HEK293 (cell line): ENCODE results near the gene CDKAL1.

Experiments used
- CTCF ChIA-PET: fragments of 350-600 bp; formaldehyde crosslinking; extraction: SDS; loops from one replicate; lab custom pipeline; 2021; ENCODE audit warnings: antibody characterized with exemption; lab: Yijun Ruan, JAX
- POLR2A ChIA-PET: fragments of 300-600 bp; formaldehyde crosslinking; extraction: SDS; loops from one replicate; lab custom pipeline; 2020; ENCODE audit warnings: antibody characterized with exemption, inconsistent platforms; lab: Yijun Ruan, JAX
- H3K27ac ChIP-seq: fragments of 200-500 bp; sonication (Bioruptor generic); 2 replicates; pipeline ENCODE4 v1.5.1; 2014; ENCODE audit warnings: low read depth, low read length, control low read depth, inconsistent platforms; ENCODE audit errors: extremely low read depth
- H3K36me3 ChIP-seq, 2 experiments: fragments of 200-500 bp in 1 of 2; sonication (Bioruptor generic) in 1 of 2; 1 replicate in 1 of 2; 2 replicates in 1 of 2; pipeline ENCODE4 v1.5.1; 2014 to 2017; ENCODE audit warnings: inconsistent platforms in 2 of 2, low read length in 2 of 2; ENCODE audit not compliant: control insufficient read depth in 2 of 2, insufficient read depth in 1 of 2
- H3K4me1 ChIP-seq: fragments of 200-500 bp; sonication (Bioruptor generic); 2 replicates; pipeline ENCODE4 v1.5.1; 2014; ENCODE audit warnings: mild to moderate bottlenecking, low read length, inconsistent platforms; ENCODE audit not compliant: control insufficient read depth, insufficient read depth
- H3K4me3 ChIP-seq: 2 replicates; pipeline ENCODE4 v1.5.1; 2011; ENCODE audit warnings: low read depth, mild to moderate bottlenecking, control low read depth, low read length, moderate library complexity
- H3K9me3 ChIP-seq: fragments of 200-500 bp; sonication (Bioruptor generic); 2 replicates; pipeline ENCODE4 v1.5.1; 2014; ENCODE audit warnings: low read depth, low read length, inconsistent platforms; ENCODE audit not compliant: control insufficient read depth, insufficient read depth
- HOXD13 ChIP-seq: sonication (generic); formaldehyde crosslinking; IDR thresholded peaks from 2 replicates; pipeline ENCODE4 v1.8.0; 2022; ENCODE audit warnings: missing genetic modification reagents, borderline replicate concordance
- KLF8 ChIP-seq: fragments of 450-650 bp; formaldehyde crosslinking; IDR thresholded peaks from 2 replicates; pipeline ENCODE4 v1.5.1; 2016; ENCODE audit warnings: missing biosample characterization, missing genetic modification characterization
- MEIS1 ChIP-seq: sonication (generic); formaldehyde crosslinking; IDR thresholded peaks from 2 replicates; pipeline ENCODE4 v1.8.1; 2022; ENCODE audit warnings: missing genetic modification reagents, mild to moderate bottlenecking, borderline replicate concordance
- MYNN ChIP-seq: fragments of 450-650 bp; formaldehyde crosslinking; IDR thresholded peaks from 2 replicates; pipeline ENCODE4 v1.5.1; 2016; ENCODE audit warnings: missing biosample characterization, missing genetic modification characterization, borderline replicate concordance
- SCRT1 ChIP-seq: fragments of 450-650 bp; formaldehyde crosslinking; IDR thresholded peaks from 2 replicates; pipeline ENCODE4 v1.5.1; 2016; ENCODE audit warnings: missing biosample characterization, missing genetic modification characterization, borderline replicate concordance
- SP7 ChIP-seq: fragments of 450-650 bp; formaldehyde crosslinking; IDR thresholded peaks from 2 replicates; pipeline ENCODE4 v1.5.1; 2016; ENCODE audit warnings: missing biosample characterization, missing genetic modification characterization
- ZBTB48 ChIP-seq: fragments of 450-650 bp; formaldehyde crosslinking; IDR thresholded peaks from 2 replicates; pipeline ENCODE4 v1.5.1; 2016; ENCODE audit warnings: missing biosample characterization, missing genetic modification characterization
- ZBTB7A ChIP-seq: fragments of 450-650 bp; formaldehyde crosslinking; IDR thresholded peaks from 2 replicates; pipeline ENCODE4 v1.5.1; 2016; ENCODE audit warnings: low read depth, missing biosample characterization, missing genetic modification characterization
- ZFP37 ChIP-seq: fragments of 450-650 bp; formaldehyde crosslinking; IDR thresholded peaks from 2 replicates; pipeline ENCODE4 v1.5.1; 2016; ENCODE audit warnings: missing biosample characterization, missing genetic modification characterization
- ZNF114 ChIP-seq: fragments of 450-650 bp; formaldehyde crosslinking; IDR thresholded peaks from 2 replicates; pipeline ENCODE4 v1.5.0; 2017; ENCODE audit warnings: missing biosample characterization, missing genetic modification characterization
- ZNF416 ChIP-seq: fragments of 450-650 bp; formaldehyde crosslinking; IDR thresholded peaks from 2 replicates; pipeline ENCODE4 v1.5.1; 2016; ENCODE audit warnings: missing biosample characterization, missing genetic modification characterization
- ZNF473 ChIP-seq: fragments of 450-650 bp; formaldehyde crosslinking; IDR thresholded peaks from 2 replicates; pipeline ENCODE4 v1.5.1; 2017; ENCODE audit warnings: missing biosample characterization, missing genetic modification characterization
- ZNF510 ChIP-seq: fragments of 450-650 bp; formaldehyde crosslinking; IDR thresholded peaks from 2 replicates; pipeline ENCODE4 v1.5.1; 2018; ENCODE audit warnings: mild to moderate bottlenecking, missing genetic modification characterization, missing biosample characterization; ENCODE audit not compliant: insufficient replicate concordance
- ZNF558 ChIP-seq: fragments of 450-650 bp; formaldehyde crosslinking; IDR thresholded peaks from 2 replicates; pipeline ENCODE4 v1.5.1; 2016; ENCODE audit warnings: missing biosample characterization, missing genetic modification characterization
- ZNF571 ChIP-seq: fragments of 450-650 bp; formaldehyde crosslinking; IDR thresholded peaks from 2 replicates; pipeline ENCODE4 v1.5.0; 2017; ENCODE audit warnings: missing biosample characterization, missing genetic modification characterization
- ZNF837 ChIP-seq: fragments of 450-650 bp; formaldehyde crosslinking; IDR thresholded peaks from 2 replicates; pipeline ENCODE4 v1.5.1; 2016; ENCODE audit warnings: missing biosample characterization, missing genetic modification characterization
- ZSCAN23 ChIP-seq: fragments of 450-650 bp; formaldehyde crosslinking; IDR thresholded peaks from 2 replicates; pipeline ENCODE4 v1.5.1; 2016; ENCODE audit warnings: missing biosample characterization, missing genetic modification characterization
- TF ChIP-seq, protein P1 (sequence below): fragments of 450-650 bp; formaldehyde crosslinking; IDR thresholded peaks from 2 replicates; pipeline ENCODE4 v1.5.1; 2016; ENCODE audit warnings: missing biosample characterization, missing genetic modification characterization
- TF ChIP-seq, protein P2 (sequence below): fragments of 450-650 bp; formaldehyde crosslinking; IDR thresholded peaks from 2 replicates; pipeline ENCODE4 v1.5.1; 2016; ENCODE audit warnings: missing biosample characterization, missing genetic modification characterization
- TF ChIP-seq, protein P3 (sequence below): fragments of 450-650 bp; formaldehyde crosslinking; IDR thresholded peaks from 2 replicates; pipeline ENCODE4 v1.5.1; 2016; ENCODE audit warnings: missing biosample characterization, missing genetic modification characterization
- TF ChIP-seq, protein P4 (sequence below): fragments of 450-650 bp; formaldehyde crosslinking; optimal IDR thresholded peaks from 2 replicates; pipeline ENCODE3; 2016; ENCODE audit warnings: missing biosample characterization, mild to moderate bottlenecking, missing genetic modification characterization
- TF ChIP-seq, protein P5 (sequence below): fragments of 450-650 bp; formaldehyde crosslinking; IDR thresholded peaks from 2 replicates; pipeline ENCODE4 v1.5.1; 2016; ENCODE audit warnings: missing biosample characterization, missing genetic modification characterization
- TF ChIP-seq, protein P6 (sequence below): fragments of 450-650 bp; formaldehyde crosslinking; IDR thresholded peaks from 2 replicates; pipeline ENCODE4 v1.5.1; 2017; ENCODE audit warnings: missing biosample characterization, mild to moderate bottlenecking, missing genetic modification characterization, moderate library complexity

CDKAL1 gene

DNA sequence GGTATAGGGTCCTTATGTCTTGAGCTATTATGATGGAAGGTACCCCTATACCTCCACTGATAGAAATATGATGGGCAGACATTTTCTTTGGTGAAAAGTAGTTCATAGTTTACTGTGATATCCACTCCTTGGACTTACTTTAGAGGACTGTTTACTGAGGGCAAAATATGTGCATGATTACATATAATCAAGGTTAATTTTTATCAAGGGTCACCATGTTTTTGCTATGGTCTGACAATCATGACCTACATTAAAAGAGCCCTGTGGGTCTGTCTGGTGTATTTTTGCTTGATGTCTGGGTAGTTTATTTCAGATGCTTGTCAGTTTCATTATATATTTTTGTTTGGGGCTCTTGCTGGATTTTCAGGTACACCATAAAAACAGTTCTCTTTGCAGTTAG lies 40.1 kb downstream of the CDKAL1 start (continued):
- TF ChIP-seq, protein P1, sequence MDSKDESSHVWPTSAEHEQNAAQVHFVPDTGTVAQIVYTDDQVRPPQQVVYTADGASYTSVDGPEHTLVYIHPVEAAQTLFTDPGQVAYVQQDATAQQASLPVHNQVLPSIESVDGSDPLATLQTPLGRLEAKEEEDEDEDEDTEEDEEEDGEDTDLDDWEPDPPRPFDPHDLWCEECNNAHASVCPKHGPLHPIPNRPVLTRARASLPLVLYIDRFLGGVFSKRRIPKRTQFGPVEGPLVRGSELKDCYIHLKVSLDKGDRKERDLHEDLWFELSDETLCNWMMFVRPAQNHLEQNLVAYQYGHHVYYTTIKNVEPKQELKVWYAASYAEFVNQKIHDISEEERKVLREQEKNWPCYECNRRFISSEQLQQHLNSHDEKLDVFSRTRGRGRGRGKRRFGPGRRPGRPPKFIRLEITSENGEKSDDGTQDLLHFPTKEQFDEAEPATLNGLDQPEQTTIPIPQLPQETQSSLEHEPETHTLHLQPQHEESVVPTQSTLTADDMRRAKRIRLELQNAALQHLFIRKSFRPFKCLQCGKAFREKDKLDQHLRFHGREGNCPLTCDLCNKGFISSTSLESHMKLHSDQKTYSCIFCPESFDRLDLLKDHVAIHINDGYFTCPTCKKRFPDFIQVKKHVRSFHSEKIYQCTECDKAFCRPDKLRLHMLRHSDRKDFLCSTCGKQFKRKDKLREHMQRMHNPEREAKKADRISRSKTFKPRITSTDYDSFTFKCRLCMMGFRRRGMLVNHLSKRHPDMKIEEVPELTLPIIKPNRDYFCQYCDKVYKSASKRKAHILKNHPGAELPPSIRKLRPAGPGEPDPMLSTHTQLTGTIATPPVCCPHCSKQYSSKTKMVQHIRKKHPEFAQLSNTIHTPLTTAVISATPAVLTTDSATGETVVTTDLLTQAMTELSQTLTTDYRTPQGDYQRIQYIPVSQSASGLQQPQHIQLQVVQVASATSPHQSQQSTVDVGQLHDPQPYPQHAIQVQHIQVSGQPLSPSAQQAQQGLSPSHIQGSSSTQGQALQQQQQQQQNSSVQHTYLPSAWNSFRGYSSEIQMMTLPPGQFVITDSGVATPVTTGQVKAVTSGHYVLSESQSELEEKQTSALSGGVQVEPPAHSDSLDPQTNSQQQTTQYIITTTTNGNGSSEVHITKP: no peak
- no peak for TF ChIP-seq SP7 (tag by site-specific recombination)
- no peak for TF ChIP-seq KLF8 (tag by site-specific recombination)
- TF ChIP-seq, protein P2, sequence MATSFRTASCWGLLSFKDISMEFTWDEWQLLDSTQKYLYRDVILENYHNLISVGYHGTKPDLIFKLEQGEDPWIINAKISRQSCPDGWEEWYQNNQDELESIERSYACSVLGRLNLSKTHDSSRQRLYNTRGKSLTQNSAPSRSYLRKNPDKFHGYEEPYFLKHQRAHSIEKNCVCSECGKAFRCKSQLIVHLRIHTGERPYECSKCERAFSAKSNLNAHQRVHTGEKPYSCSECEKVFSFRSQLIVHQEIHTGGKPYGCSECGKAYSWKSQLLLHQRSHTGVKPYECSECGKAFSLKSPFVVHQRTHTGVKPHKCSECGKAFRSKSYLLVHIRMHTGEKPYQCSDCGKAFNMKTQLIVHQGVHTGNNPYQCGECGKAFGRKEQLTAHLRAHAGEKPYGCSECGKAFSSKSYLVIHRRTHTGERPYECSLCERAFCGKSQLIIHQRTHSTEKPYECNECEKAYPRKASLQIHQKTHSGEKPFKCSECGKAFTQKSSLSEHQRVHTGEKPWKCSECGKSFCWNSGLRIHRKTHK: no peak
- TF ChIP-seq, protein P3, sequence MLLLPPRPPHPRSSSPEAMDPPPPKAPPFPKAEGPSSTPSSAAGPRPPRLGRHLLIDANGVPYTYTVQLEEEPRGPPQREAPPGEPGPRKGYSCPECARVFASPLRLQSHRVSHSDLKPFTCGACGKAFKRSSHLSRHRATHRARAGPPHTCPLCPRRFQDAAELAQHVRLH (tag by site-specific recombination): no peak
- no peak for TF ChIP-seq ZNF473 (tag by site-specific recombination)
- TF ChIP-seq SCRT1 (tag by site-specific recombination): no peak
- TF ChIP-seq ZNF571: no peak

DNA sequence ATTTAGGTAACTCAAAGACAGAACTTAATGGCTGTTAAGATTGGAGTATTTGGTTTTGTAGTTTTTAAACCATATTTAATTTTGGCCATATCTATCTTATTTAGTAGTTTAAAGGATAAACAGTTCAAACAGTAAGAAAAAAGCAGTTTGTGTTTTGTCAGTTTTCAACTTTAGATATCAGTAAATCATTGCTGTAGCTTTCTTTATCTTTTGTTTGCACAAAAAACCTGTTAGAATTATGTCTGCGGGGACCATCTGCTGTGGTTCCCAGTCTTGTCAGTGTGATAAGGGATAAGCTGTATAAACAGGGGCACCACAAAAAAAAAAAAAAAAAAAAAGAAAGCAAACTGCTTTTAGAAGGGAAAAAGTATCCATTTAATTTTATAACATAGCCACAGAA lies 40.9 kb downstream of the CDKAL1 start:
- peaks cover 17% of the 10 kb centered on the region for H3K4me1 ChIP-seq
- ChIA-PET CTCF (interaction anchor here (1.4 to 2.9 kb wide), 2 partner anchors 10 to 1014 kb away, joined by 4 to 12 read pairs; no protein-coding TSS in a partner anchor), POLR2A (no interaction called here)
- H3K4me3 ChIP-seq: no peak overlapping the region
- H3K9me3 ChIP-seq: no peaks in the 10 kb centered on the region
- TF ChIP-seq ZNF510 (tag by site-specific recombination) (no peak), MYNN (tag by site-specific recombination) (no peak), ZSCAN23 (tag by site-specific recombination) (no peak), ZNF416 (tag by site-specific recombination) (no peak), ZNF837 (tag by site-specific recombination) (no peak), ZNF558 (no peak), HOXD13 (no peak), ZBTB7A (tag by site-specific recombination) (no peak), ZNF114 (tag by site-specific recombination) (no peak), ZFP37 (tag by site-specific recombination) (no peak), ZBTB48 (tag by site-specific recombination) (no peak), MEIS1 (CRISPR knock-in tag) (no peak)
- TF ChIP-seq, protein P1: no peak
- TF ChIP-seq, protein P4, sequence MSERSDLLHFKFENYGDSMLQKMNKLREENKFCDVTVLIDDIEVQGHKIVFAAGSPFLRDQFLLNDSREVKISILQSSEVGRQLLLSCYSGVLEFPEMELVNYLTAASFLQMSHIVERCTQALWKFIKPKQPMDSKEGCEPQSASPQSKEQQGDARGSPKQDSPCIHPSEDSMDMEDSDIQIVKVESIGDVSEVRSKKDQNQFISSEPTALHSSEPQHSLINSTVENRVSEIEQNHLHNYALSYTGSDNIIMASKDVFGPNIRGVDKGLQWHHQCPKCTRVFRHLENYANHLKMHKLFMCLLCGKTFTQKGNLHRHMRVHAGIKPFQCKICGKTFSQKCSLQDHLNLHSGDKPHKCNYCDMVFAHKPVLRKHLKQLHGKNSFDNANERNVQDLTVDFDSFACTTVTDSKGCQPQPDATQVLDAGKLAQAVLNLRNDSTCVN (tag by site-specific recombination): no peak
- TF ChIP-seq, protein P5, sequence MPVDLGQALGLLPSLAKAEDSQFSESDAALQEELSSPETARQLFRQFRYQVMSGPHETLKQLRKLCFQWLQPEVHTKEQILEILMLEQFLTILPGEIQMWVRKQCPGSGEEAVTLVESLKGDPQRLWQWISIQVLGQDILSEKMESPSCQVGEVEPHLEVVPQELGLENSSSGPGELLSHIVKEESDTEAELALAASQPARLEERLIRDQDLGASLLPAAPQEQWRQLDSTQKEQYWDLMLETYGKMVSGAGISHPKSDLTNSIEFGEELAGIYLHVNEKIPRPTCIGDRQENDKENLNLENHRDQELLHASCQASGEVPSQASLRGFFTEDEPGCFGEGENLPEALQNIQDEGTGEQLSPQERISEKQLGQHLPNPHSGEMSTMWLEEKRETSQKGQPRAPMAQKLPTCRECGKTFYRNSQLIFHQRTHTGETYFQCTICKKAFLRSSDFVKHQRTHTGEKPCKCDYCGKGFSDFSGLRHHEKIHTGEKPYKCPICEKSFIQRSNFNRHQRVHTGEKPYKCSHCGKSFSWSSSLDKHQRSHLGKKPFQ: no peak
- TF ChIP-seq, protein P6, sequence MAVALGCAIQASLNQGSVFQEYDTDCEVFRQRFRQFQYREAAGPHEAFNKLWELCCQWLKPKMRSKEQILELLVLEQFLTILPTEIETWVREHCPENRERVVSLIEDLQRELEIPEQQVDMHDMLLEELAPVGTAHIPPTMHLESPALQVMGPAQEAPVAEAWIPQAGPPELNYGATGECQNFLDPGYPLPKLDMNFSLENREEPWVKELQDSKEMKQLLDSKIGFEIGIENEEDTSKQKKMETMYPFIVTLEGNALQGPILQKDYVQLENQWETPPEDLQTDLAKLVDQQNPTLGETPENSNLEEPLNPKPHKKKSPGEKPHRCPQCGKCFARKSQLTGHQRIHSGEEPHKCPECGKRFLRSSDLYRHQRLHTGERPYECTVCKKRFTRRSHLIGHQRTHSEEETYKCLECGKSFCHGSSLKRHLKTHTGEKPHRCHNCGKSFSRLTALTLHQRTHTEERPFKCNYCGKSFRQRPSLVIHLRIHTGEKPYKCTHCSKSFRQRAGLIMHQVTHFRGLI (tag by site-specific recombination): no peak
- H3K36me3 ChIP-seq: peaks cover 0 to 7% of the 10 kb centered on the region in 2 experiments; a peak in 1 of 3 replicates
- H3K27ac ChIP-seq: no peak overlapping the region
